Measurements from ENCODE around the gene MILR1.

Gene MILR1

GRCh38 chr17:64470625-64471024, 21.7 kb downstream of the MILR1 start:
- H3K36me3 ChIP-seq (ENCODE audit: control insufficient read depth, insufficient read depth, low read length): no peaks in the 10 kb centered on the region
- 32 to 53% methylated on average over 4 of the region's 4 CpGs for WGBS, 2 experiments
- H3K4me3 ChIP-seq (ENCODE audit: insufficient read depth, low read depth, low read length): no peak overlapping the region
- no peak overlapping the region for H3K27ac ChIP-seq (ENCODE audit: insufficient read depth, low read depth, low read length, poor library complexity, severe bottlenecking)
- H3K9me3 ChIP-seq (ENCODE audit: control insufficient read depth, low read length): no peaks in the 10 kb centered on the region
- H3K4me1 ChIP-seq (ENCODE audit: control insufficient read depth, insufficient read depth, low read length): no peaks in the 10 kb centered on the region
- no peaks in the 10 kb centered on the region for H3K27me3 ChIP-seq (ENCODE audit: control insufficient read depth, insufficient read depth, low read length, poor library complexity, severe bottlenecking)

GRCh38 chr17:64471440-64471839, 22.5 kb downstream of the MILR1 start:
- Histone ChIP-seq H3K27ac (ENCODE audit: insufficient read depth, low read depth, low read length, poor library complexity, severe bottlenecking) (no peak overlapping the region), H3K36me3 (ENCODE audit: control insufficient read depth, insufficient read depth, low read length) (no peaks in the 10 kb centered on the region), H3K27me3 (ENCODE audit: control insufficient read depth, insufficient read depth, low read length, poor library complexity, severe bottlenecking) (no peaks in the 10 kb centered on the region), H3K4me3 (ENCODE audit: insufficient read depth, low read depth, low read length) (no peak overlapping the region), H3K9me3 (ENCODE audit: control insufficient read depth, low read length) (no peaks in the 10 kb centered on the region), H3K4me1 (ENCODE audit: control insufficient read depth, insufficient read depth, low read length) (no peaks in the 10 kb centered on the region)
- WGBS, 2 experiments: 92 to 94% methylated on average over 2 to 3 of the region's 3 CpGs

- no peak overlapping the region for H3K27ac ChIP-seq (ENCODE audit: insufficient read depth, low read depth, low read length, poor library complexity, severe bottlenecking)
- H3K4me3 ChIP-seq (ENCODE audit: insufficient read depth, low read depth, low read length): no peak overlapping the region
- no peaks in the 10 kb centered on the region for H3K27me3 ChIP-seq (ENCODE audit: control insufficient read depth, insufficient read depth, low read length, poor library complexity, severe bottlenecking)
- no peaks in the 10 kb centered on the region for H3K4me1 ChIP-seq (ENCODE audit: control insufficient read depth, insufficient read depth, low read length)
- 93 to 97% methylated on average over 2 of the region's 2 CpGs for WGBS, 2 experiments
- no peaks in the 10 kb centered on the region for H3K9me3 ChIP-seq (ENCODE audit: control insufficient read depth, low read length)
- H3K36me3 ChIP-seq (ENCODE audit: control insufficient read depth, insufficient read depth, low read length): no peaks in the 10 kb centered on the region
These were observed 23.6 kb downstream of the MILR1 start for GRCh38 chr17:64472564-64472963.

- Histone ChIP-seq H3K36me3 (ENCODE audit: control insufficient read depth, insufficient read depth, low read length) (peaks cover 17% of the 10 kb centered on the region), H3K4me1 (ENCODE audit: control insufficient read depth, insufficient read depth, low read length) (no peaks in the 10 kb centered on the region), H3K4me3 (ENCODE audit: insufficient read depth, low read depth, low read length) (no peak overlapping the region), H3K27ac (ENCODE audit: insufficient read depth, low read depth, low read length, poor library complexity, severe bottlenecking) (no peak overlapping the region), H3K9me3 (ENCODE audit: control insufficient read depth, low read length) (no peaks in the 10 kb centered on the region), H3K27me3 (ENCODE audit: control insufficient read depth, insufficient read depth, low read length, poor library complexity, severe bottlenecking) (no peaks in the 10 kb centered on the region)
- WGBS, 2 experiments: 95 to 100% methylated on average over 1 of the region's 1 CpG
These were observed 28.9 kb downstream of the MILR1 start for GRCh38 chr17:64477849-64478248.

- no peak overlapping the region for H3K27ac ChIP-seq (ENCODE audit: insufficient read depth, low read depth, low read length, poor library complexity, severe bottlenecking)
- 86 to 95% methylated on average over 1 of the region's 1 CpG for WGBS, 2 experiments
- peaks cover 29% of the 10 kb centered on the region for H3K36me3 ChIP-seq (ENCODE audit: control insufficient read depth, insufficient read depth, low read length)
- no peaks in the 10 kb centered on the region for H3K4me1 ChIP-seq (ENCODE audit: control insufficient read depth, insufficient read depth, low read length)
- no peak overlapping the region for H3K4me3 ChIP-seq (ENCODE audit: insufficient read depth, low read depth, low read length)
- H3K27me3 ChIP-seq (ENCODE audit: control insufficient read depth, insufficient read depth, low read length, poor library complexity, severe bottlenecking): no peaks in the 10 kb centered on the region
- no peaks in the 10 kb centered on the region for H3K9me3 ChIP-seq (ENCODE audit: control insufficient read depth, low read length)
These were observed 32.0 kb downstream of the MILR1 start for GRCh38 chr17:64480951-64481350.

- 95 to 96% methylated on average over 3 of the region's 3 CpGs for WGBS, 2 experiments
- Histone ChIP-seq H3K9me3 (ENCODE audit: control insufficient read depth, low read length) (no peaks in the 10 kb centered on the region), H3K4me3 (ENCODE audit: insufficient read depth, low read depth, low read length) (no peak overlapping the region), H3K36me3 (ENCODE audit: control insufficient read depth, insufficient read depth, low read length) (peaks cover 30% of the 10 kb centered on the region), H3K27me3 (ENCODE audit: control insufficient read depth, insufficient read depth, low read length, poor library complexity, severe bottlenecking) (no peaks in the 10 kb centered on the region), H3K27ac (ENCODE audit: insufficient read depth, low read depth, low read length, poor library complexity, severe bottlenecking) (no peak overlapping the region), H3K4me1 (ENCODE audit: control insufficient read depth, insufficient read depth, low read length) (no peaks in the 10 kb centered on the region)
These were observed 35.5 kb downstream of the MILR1 start for GRCh38 chr17:64484380-64484779.

GRCh38 chr17:64488301-64488700, 39.4 kb downstream of the MILR1 start:
- no peaks in the 10 kb centered on the region for H3K27me3 ChIP-seq (ENCODE audit: control insufficient read depth, insufficient read depth, low read length, poor library complexity, severe bottlenecking)
- H3K27ac ChIP-seq (ENCODE audit: insufficient read depth, low read depth, low read length, poor library complexity, severe bottlenecking): no peak overlapping the region
- peaks cover 30% of the 10 kb centered on the region for H3K36me3 ChIP-seq (ENCODE audit: control insufficient read depth, insufficient read depth, low read length)
- no peaks in the 10 kb centered on the region for H3K4me1 ChIP-seq (ENCODE audit: control insufficient read depth, insufficient read depth, low read length)
- WGBS, 2 experiments: 94 to 100% methylated on average over 1 of the region's 2 CpGs
- H3K9me3 ChIP-seq (ENCODE audit: control insufficient read depth, low read length): no peaks in the 10 kb centered on the region
- no peak overlapping the region for H3K4me3 ChIP-seq (ENCODE audit: insufficient read depth, low read depth, low read length)

GRCh38 chr17:64491034-64491860, 42.3 kb downstream of the MILR1 start:
- no peak overlapping the region for H3K27ac ChIP-seq (ENCODE audit: insufficient read depth, low read depth, low read length, poor library complexity, severe bottlenecking)
- 95% methylated on average over 13 of the region's 13 CpGs for WGBS, 2 experiments
- peaks cover 19% of the 10 kb centered on the region for H3K36me3 ChIP-seq (ENCODE audit: control insufficient read depth, insufficient read depth, low read length)
- no peaks in the 10 kb centered on the region for H3K4me1 ChIP-seq (ENCODE audit: control insufficient read depth, insufficient read depth, low read length)
- no peak overlapping the region for H3K4me3 ChIP-seq (ENCODE audit: insufficient read depth, low read depth, low read length)
- H3K9me3 ChIP-seq (ENCODE audit: control insufficient read depth, low read length): no peaks in the 10 kb centered on the region
- no peaks in the 10 kb centered on the region for H3K27me3 ChIP-seq (ENCODE audit: control insufficient read depth, insufficient read depth, low read length, poor library complexity, severe bottlenecking)

GRCh38 chr17:64491994-64492393, 43.1 kb downstream of the MILR1 start:
- Histone ChIP-seq H3K4me1 (ENCODE audit: control insufficient read depth, insufficient read depth, low read length) (no peaks in the 10 kb centered on the region), H3K27ac (ENCODE audit: insufficient read depth, low read depth, low read length, poor library complexity, severe bottlenecking) (no peak overlapping the region), H3K9me3 (ENCODE audit: control insufficient read depth, low read length) (no peaks in the 10 kb centered on the region), H3K4me3 (ENCODE audit: insufficient read depth, low read depth, low read length) (no peak overlapping the region), H3K27me3 (ENCODE audit: control insufficient read depth, insufficient read depth, low read length, poor library complexity, severe bottlenecking) (no peaks in the 10 kb centered on the region), H3K36me3 (ENCODE audit: control insufficient read depth, insufficient read depth, low read length) (peaks cover 19% of the 10 kb centered on the region)
- 98 to 100% methylated on average over 1 to 3 of the region's 3 CpGs for WGBS, 2 experiments

GRCh38 chr17:64492481-64493109, 43.7 kb downstream of the MILR1 start:
- no peaks in the 10 kb centered on the region for H3K4me1 ChIP-seq (ENCODE audit: control insufficient read depth, insufficient read depth, low read length)
- H3K9me3 ChIP-seq (ENCODE audit: control insufficient read depth, low read length): no peaks in the 10 kb centered on the region
- WGBS, 2 experiments: 86 to 94% methylated on average over 4 to 6 of the region's 6 CpGs
- no peak overlapping the region for H3K4me3 ChIP-seq (ENCODE audit: insufficient read depth, low read depth, low read length)
- no peaks in the 10 kb centered on the region for H3K27me3 ChIP-seq (ENCODE audit: control insufficient read depth, insufficient read depth, low read length, poor library complexity, severe bottlenecking)
- H3K27ac ChIP-seq (ENCODE audit: insufficient read depth, low read depth, low read length, poor library complexity, severe bottlenecking): no peak overlapping the region
- peaks cover 19% of the 10 kb centered on the region for H3K36me3 ChIP-seq (ENCODE audit: control insufficient read depth, insufficient read depth, low read length)
